Measurements from ENCODE around the gene CDON. TPM values are rescaled to one million over a fixed set of nuclear protein-coding genes. Genes with fewer than 3 reads are reported as not detected.

The CDON gene
- total RNA-seq, 1 experiment from 2014 or later: 34.1 TPM

DNA sequence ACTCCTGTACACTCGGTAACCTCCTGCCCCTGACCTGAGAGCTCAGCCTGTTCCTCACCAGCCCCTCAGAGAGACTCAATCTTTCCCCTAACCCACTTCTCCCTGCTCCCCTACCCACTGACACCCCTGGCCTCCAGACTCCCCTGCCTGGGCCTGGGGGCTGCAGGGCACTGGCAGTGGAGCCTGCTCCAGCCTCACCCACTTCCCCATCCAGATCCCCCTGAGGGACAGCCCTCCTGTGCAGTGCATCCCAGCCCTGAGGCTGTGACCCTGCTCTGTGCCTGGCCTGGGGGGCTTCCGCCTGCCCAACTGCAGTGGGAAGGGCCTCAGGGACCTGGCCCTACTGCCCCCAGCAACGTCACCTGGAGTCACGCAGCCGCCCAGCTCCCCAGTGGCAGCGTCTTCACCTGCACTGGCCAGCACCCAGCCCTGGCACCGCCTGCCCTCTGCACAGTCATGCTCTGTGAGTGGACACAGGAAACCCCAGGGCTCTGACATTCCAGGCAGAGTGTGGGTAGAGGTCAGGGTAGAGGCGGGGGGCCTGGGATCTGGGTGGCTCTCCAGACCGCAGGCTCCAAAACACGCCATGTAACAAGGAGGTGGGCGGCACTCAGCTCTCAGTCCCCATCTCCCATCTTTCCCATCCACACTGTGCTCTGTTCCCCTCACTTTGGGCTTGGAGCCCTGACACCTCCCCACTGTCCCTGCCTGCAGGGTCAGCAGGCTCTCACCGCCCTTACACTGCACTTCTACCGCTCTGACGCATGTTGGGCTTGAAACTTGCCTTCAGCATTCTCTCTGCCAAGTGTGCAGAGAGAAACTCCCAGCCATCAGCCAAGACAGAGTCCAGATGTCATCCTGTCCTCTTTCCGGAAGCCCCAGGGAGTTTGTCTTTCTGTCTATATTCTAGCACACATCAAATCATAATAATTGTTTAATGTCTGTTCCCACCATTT lies 111.7 kb downstream of the CDON start (continued):
- TF ChIP-seq, protein P1, sequence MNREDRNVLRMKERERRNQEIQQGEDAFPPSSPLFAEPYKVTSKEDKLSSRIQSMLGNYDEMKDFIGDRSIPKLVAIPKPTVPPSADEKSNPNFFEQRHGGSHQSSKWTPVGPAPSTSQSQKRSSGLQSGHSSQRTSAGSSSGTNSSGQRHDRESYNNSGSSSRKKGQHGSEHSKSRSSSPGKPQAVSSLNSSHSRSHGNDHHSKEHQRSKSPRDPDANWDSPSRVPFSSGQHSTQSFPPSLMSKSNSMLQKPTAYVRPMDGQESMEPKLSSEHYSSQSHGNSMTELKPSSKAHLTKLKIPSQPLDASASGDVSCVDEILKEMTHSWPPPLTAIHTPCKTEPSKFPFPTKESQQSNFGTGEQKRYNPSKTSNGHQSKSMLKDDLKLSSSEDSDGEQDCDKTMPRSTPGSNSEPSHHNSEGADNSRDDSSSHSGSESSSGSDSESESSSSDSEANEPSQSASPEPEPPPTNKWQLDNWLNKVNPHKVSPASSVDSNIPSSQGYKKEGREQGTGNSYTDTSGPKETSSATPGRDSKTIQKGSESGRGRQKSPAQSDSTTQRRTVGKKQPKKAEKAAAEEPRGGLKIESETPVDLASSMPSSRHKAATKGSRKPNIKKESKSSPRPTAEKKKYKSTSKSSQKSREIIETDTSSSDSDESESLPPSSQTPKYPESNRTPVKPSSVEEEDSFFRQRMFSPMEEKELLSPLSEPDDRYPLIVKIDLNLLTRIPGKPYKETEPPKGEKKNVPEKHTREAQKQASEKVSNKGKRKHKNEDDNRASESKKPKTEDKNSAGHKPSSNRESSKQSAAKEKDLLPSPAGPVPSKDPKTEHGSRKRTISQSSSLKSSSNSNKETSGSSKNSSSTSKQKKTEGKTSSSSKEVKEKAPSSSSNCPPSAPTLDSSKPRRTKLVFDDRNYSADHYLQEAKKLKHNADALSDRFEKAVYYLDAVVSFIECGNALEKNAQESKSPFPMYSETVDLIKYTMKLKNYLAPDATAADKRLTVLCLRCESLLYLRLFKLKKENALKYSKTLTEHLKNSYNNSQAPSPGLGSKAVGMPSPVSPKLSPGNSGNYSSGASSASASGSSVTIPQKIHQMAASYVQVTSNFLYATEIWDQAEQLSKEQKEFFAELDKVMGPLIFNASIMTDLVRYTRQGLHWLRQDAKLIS (CRISPR knock-in tag; IDR thresholded peaks at IDR 0.05; ENCODE audit: borderline replicate concordance): no peak

DNA sequence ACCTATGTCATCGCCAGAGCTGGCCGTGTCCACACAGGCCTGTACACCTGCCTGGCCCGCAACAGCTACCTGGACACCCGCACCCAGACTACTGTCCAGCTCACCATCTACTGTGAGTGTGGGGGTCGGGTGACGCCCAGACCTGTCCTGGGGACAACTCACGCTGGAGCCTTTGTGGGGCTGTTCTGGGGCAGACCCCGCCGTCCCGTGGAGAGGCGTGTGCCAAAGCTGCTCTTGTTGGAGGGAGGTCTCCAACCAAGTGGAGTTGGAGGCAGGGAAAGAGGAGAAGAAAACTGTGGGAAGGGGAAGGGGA lies 112.5 kb downstream of the CDON start:
- no peak for DNase-seq (ENCODE audit: low spot score)
- no peak for ATAC-seq
- no peaks in the 10 kb centered on the region for H3K9me3 Mint-ChIP-seq
- no peaks in the 10 kb centered on the region for H3K36me3 Mint-ChIP-seq
- H3K27ac Mint-ChIP-seq: 0 out of 2 replicates have a peak overlapping the region, but pooled peaks have one; percentile 78
- peaks cover 6% of the 10 kb centered on the region; the same call in 1 of the 2 replicates for H3K4me1 Mint-ChIP-seq
- H3K4me3 Mint-ChIP-seq: no peak overlapping the region
- ChIA-PET CTCF (interaction anchor here (1.8 kb wide), 1 partner anchor 8 kb away, joined by 9 read pairs; no protein-coding TSS in a partner anchor), POLR2A (no interaction called here)
- no peaks in the 10 kb centered on the region for H3K27me3 Mint-ChIP-seq (ENCODE audit: low read depth)
- TF ChIP-seq, protein P2, sequence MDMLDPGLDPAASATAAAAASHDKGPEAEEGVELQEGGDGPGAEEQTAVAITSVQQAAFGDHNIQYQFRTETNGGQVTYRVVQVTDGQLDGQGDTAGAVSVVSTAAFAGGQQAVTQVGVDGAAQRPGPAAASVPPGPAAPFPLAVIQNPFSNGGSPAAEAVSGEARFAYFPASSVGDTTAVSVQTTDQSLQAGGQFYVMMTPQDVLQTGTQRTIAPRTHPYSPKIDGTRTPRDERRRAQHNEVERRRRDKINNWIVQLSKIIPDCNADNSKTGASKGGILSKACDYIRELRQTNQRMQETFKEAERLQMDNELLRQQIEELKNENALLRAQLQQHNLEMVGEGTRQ (CRISPR knock-in tag; IDR thresholded peaks at IDR 0.05): no peak
- TF ChIP-seq, protein P3, sequence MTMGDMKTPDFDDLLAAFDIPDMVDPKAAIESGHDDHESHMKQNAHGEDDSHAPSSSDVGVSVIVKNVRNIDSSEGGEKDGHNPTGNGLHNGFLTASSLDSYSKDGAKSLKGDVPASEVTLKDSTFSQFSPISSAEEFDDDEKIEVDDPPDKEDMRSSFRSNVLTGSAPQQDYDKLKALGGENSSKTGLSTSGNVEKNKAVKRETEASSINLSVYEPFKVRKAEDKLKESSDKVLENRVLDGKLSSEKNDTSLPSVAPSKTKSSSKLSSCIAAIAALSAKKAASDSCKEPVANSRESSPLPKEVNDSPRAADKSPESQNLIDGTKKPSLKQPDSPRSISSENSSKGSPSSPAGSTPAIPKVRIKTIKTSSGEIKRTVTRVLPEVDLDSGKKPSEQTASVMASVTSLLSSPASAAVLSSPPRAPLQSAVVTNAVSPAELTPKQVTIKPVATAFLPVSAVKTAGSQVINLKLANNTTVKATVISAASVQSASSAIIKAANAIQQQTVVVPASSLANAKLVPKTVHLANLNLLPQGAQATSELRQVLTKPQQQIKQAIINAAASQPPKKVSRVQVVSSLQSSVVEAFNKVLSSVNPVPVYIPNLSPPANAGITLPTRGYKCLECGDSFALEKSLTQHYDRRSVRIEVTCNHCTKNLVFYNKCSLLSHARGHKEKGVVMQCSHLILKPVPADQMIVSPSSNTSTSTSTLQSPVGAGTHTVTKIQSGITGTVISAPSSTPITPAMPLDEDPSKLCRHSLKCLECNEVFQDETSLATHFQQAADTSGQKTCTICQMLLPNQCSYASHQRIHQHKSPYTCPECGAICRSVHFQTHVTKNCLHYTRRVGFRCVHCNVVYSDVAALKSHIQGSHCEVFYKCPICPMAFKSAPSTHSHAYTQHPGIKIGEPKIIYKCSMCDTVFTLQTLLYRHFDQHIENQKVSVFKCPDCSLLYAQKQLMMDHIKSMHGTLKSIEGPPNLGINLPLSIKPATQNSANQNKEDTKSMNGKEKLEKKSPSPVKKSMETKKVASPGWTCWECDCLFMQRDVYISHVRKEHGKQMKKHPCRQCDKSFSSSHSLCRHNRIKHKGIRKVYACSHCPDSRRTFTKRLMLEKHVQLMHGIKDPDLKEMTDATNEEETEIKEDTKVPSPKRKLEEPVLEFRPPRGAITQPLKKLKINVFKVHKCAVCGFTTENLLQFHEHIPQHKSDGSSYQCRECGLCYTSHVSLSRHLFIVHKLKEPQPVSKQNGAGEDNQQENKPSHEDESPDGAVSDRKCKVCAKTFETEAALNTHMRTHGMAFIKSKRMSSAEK (CRISPR knock-in tag; IDR thresholded peaks at IDR 0.05; ENCODE audit: borderline replicate concordance): no peak
- TF ChIP-seq, protein P4, sequence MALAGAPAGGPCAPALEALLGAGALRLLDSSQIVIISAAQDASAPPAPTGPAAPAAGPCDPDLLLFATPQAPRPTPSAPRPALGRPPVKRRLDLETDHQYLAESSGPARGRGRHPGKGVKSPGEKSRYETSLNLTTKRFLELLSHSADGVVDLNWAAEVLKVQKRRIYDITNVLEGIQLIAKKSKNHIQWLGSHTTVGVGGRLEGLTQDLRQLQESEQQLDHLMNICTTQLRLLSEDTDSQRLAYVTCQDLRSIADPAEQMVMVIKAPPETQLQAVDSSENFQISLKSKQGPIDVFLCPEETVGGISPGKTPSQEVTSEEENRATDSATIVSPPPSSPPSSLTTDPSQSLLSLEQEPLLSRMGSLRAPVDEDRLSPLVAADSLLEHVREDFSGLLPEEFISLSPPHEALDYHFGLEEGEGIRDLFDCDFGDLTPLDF (CRISPR knock-in tag; IDR thresholded peaks at IDR 0.05): no peak
- TF ChIP-seq MXD4 (CRISPR knock-in tag; IDR thresholded peaks at IDR 0.05; ENCODE audit: borderline replicate concordance) (no peak), MYBL2 (CRISPR knock-in tag; IDR thresholded peaks at IDR 0.05) (no peak), ZNF232 (CRISPR knock-in tag; IDR thresholded peaks at IDR 0.05) (no peak), NFATC4 (CRISPR knock-in tag; IDR thresholded peaks at IDR 0.05) (no peak), ZNF219 (CRISPR knock-in tag; IDR thresholded peaks at IDR 0.05; ENCODE audit: borderline replicate concordance) (no peak), ZNF138 (CRISPR knock-in tag; conservative IDR thresholded peaks at IDR 0.05) (no peak)
- TF ChIP-seq, protein P5, sequence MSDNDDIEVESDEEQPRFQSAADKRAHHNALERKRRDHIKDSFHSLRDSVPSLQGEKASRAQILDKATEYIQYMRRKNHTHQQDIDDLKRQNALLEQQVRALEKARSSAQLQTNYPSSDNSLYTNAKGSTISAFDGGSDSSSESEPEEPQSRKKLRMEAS (CRISPR knock-in tag; IDR thresholded peaks at IDR 0.05): no peak
